ENCODE results near the gene EXOC3L4. TPM values are rescaled to one million over a fixed set of nuclear protein-coding genes. Genes with fewer than 3 reads are reported as not detected.

The EXOC3L4 gene
- not detected in 2 replicates for total RNA-seq

DNA sequence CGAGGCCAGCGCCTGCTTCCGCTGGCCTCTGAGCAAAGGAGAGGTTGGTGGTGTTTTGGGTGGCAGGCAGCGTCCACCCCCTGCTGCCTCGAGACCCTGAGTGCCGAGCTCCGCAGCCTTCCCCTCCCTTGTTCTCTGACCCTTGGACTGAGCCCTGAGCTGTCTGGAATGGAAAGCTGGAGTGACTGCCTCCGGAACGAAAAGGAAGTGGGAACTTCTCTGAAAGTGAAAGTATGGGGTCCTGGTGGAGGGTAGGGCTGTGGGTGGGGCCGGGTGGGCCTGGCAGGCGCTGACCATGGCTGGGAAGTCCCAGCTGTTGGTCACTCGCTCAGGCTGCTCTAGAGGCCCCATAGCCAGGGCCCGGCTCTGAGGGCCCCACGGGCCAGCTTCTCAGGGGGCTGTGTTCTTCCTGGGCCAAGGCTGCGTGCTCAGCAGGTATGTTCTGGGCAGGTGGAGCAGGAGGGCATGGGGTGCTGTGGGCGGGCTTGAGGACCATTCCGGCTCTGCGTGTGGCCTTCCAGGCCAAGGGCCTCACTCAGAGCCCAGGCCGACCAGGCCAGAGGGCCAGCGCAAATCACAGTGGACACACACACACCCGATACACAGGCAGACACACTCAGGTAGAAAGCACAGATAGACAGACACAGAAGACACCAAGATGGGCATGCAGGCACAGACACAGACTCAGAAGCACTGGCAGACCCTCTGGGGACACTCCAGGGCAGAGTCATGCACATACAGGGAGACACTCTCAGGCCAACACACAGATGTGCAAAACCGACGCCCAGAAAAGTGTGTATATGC, at the start of gene EXOC3L4:
TSS of gene EXOC3L4 (plus strand) at position 320 of the 804 bp plus-strand sequence. CDS start 5,495 bp downstream, outside the sequence.

GRCh38 chr14:103057372-103058163, 37.0 kb upstream of the EXOC3L4 start, which contains the start of gene CDC42BPB:
TSS of gene CDC42BPB (minus strand) at chr14:103057549. CDS start at chr14:103057173, 376 bp downstream.

GRCh38 chr14:103084021-103084919, 10.3 kb upstream of the EXOC3L4 start, which contains the start of gene LBHD2:
TSS of gene LBHD2 (plus strand) at chr14:103084210. CDS start at chr14:103086013, 1,803 bp downstream.

GRCh38 chr14:103122947-103123633, 28.6 kb downstream of the EXOC3L4 start, which contains the start of gene TNFAIP2:
TSS of gene TNFAIP2 (plus strand) at chr14:103123461. CDS start at chr14:103126458, 2,997 bp downstream.

Other genes starting within 250 kb of the EXOC3L4 start
- gene AMN, start 172.1 kb upstream of the EXOC3L4 start, total RNA-seq: 1.2 and 4.2 TPM in 2 replicates
- gene CDC42BPB, start 37.2 kb upstream of the EXOC3L4 start, total RNA-seq: 85.7 and 101 TPM in 2 replicates
- gene LBHD2, start 10.5 kb upstream of the EXOC3L4 start, total RNA-seq: not detected in 2 replicates
- 8.6 and 12.3 TPM in 2 replicates for gene TNFAIP2, start 28.7 kb downstream of the EXOC3L4 start, total RNA-seq
- 135 and 139 TPM in 2 replicates for gene EIF5, start 239.5 kb downstream of the EXOC3L4 start, total RNA-seq

Measured in placental epithelial cell (primary cell).